ENCODE data around the gene AP1S1.
"Not testable (repeated sequence)": the region's sequence is repeated elsewhere in the genome, so short reads cannot be mapped to it uniquely, and the experiment has no call there.

Gene AP1S1

GRCh38 chr7:101200504-101200861 is 46.2 kb downstream of the AP1S1 start:
- Histone ChIP-seq H3K4me1 (ENCODE audit: control insufficient read depth, insufficient read depth, low read length) (no peaks in the 10 kb centered on the region), H3K36me3 (ENCODE audit: control insufficient read depth, insufficient read depth, low read length) (no peaks in the 10 kb centered on the region), H3K27me3 (ENCODE audit: control insufficient read depth, insufficient read depth, low read length, poor library complexity, severe bottlenecking) (peaks cover 36% of the 10 kb centered on the region), H3K9me3 (ENCODE audit: control insufficient read depth, low read length) (no peaks in the 10 kb centered on the region), H3K4me3 (ENCODE audit: insufficient read depth, low read depth, low read length) (no peak overlapping the region), H3K27ac (ENCODE audit: insufficient read depth, low read depth, low read length, poor library complexity, severe bottlenecking) (no peak overlapping the region)
- WGBS, 2 experiments = 76 to 89% methylated on average over 2 of the region's 2 CpGs

GRCh38 chr7:101200862-101201599 is 46.8 kb downstream of the AP1S1 start, which contains the start of gene MOGAT3:
Gene MOGAT3, minus strand, starts transcription at chr7:101201036. Its CDS starts 182 bp downstream, at chr7:101200854.
- no peaks in the 10 kb centered on the region for H3K4me1 ChIP-seq (ENCODE audit: control insufficient read depth, insufficient read depth, low read length)
- 65% methylated on average over 21 of the region's 21 CpGs for WGBS, 2 experiments
- H3K9me3 ChIP-seq (ENCODE audit: control insufficient read depth, low read length) = no peaks in the 10 kb centered on the region
- H3K27me3 ChIP-seq (ENCODE audit: control insufficient read depth, insufficient read depth, low read length, poor library complexity, severe bottlenecking) = peaks cover 36% of the 10 kb centered on the region
- H3K4me3 ChIP-seq (ENCODE audit: insufficient read depth, low read depth, low read length) = no peak within 1 kb of the TSS
- no peak within 1 kb of the TSS for H3K27ac ChIP-seq (ENCODE audit: insufficient read depth, low read depth, low read length, poor library complexity, severe bottlenecking)
- H3K36me3 ChIP-seq (ENCODE audit: control insufficient read depth, insufficient read depth, low read length) = no peaks in the 10 kb centered on the region

- no peaks in the 10 kb centered on the region for H3K36me3 ChIP-seq (ENCODE audit: control insufficient read depth, insufficient read depth, low read length)
- no peaks in the 10 kb centered on the region for H3K4me1 ChIP-seq (ENCODE audit: control insufficient read depth, insufficient read depth, low read length)
- no peak overlapping the region for H3K27ac ChIP-seq (ENCODE audit: insufficient read depth, low read depth, low read length, poor library complexity, severe bottlenecking)
- H3K9me3 ChIP-seq (ENCODE audit: control insufficient read depth, low read length) = no peaks in the 10 kb centered on the region
- 70 to 71% methylated on average over 75 of the region's 75 CpGs for WGBS, 2 experiments
- H3K27me3 ChIP-seq (ENCODE audit: control insufficient read depth, insufficient read depth, low read length, poor library complexity, severe bottlenecking) = peaks cover 36% of the 10 kb centered on the region
- H3K4me3 ChIP-seq (ENCODE audit: insufficient read depth, low read depth, low read length) = no peak overlapping the region
These were observed 47.7 kb downstream of the AP1S1 start for GRCh38 chr7:101201695-101202602.

GRCh38 chr7:101202603-101202918 is 48.3 kb downstream of the AP1S1 start:
- H3K36me3 ChIP-seq (ENCODE audit: control insufficient read depth, insufficient read depth, low read length) = no peaks in the 10 kb centered on the region
- H3K9me3 ChIP-seq (ENCODE audit: control insufficient read depth, low read length) = no peaks in the 10 kb centered on the region
- H3K27me3 ChIP-seq (ENCODE audit: control insufficient read depth, insufficient read depth, low read length, poor library complexity, severe bottlenecking) = peaks cover 36% of the 10 kb centered on the region
- H3K4me1 ChIP-seq (ENCODE audit: control insufficient read depth, insufficient read depth, low read length) = no peaks in the 10 kb centered on the region
- H3K27ac ChIP-seq (ENCODE audit: insufficient read depth, low read depth, low read length, poor library complexity, severe bottlenecking) = no peak overlapping the region
- WGBS, 2 experiments = 82 to 90% methylated on average over 5 of the region's 5 CpGs
- H3K4me3 ChIP-seq (ENCODE audit: insufficient read depth, low read depth, low read length) = no peak overlapping the region

GRCh38 chr7:101203740-101204738 is 49.8 kb downstream of the AP1S1 start:
- not testable (repeated sequence) for H3K36me3 ChIP-seq (ENCODE audit: control insufficient read depth, insufficient read depth, low read length); H3K4me1 ChIP-seq (ENCODE audit: control insufficient read depth, insufficient read depth, low read length); H3K9me3 ChIP-seq (ENCODE audit: control insufficient read depth, low read length); H3K4me3 ChIP-seq (ENCODE audit: insufficient read depth, low read depth, low read length); H3K27ac ChIP-seq (ENCODE audit: insufficient read depth, low read depth, low read length, poor library complexity, severe bottlenecking)
- peaks cover 36% of the 10 kb centered on the region for H3K27me3 ChIP-seq (ENCODE audit: control insufficient read depth, insufficient read depth, low read length, poor library complexity, severe bottlenecking)
- WGBS, 2 experiments = 89 to 90% methylated on average over 22 of the region's 22 CpGs

- Histone ChIP-seq H3K36me3 (ENCODE audit: control insufficient read depth, insufficient read depth, low read length) (no peaks in the 10 kb centered on the region), H3K27me3 (ENCODE audit: control insufficient read depth, insufficient read depth, low read length, poor library complexity, severe bottlenecking) (peaks cover 26% of the 10 kb centered on the region), H3K4me1 (ENCODE audit: control insufficient read depth, insufficient read depth, low read length) (no peaks in the 10 kb centered on the region), H3K4me3 (ENCODE audit: insufficient read depth, low read depth, low read length) (no peak overlapping the region), H3K27ac (ENCODE audit: insufficient read depth, low read depth, low read length, poor library complexity, severe bottlenecking) (no peak overlapping the region), H3K9me3 (ENCODE audit: control insufficient read depth, low read length) (no peaks in the 10 kb centered on the region)
- WGBS, 2 experiments = 93 to 96% methylated on average over 32 of the region's 32 CpGs
These were observed 51.8 kb downstream of the AP1S1 start for GRCh38 chr7:101205901-101206664.

GRCh38 chr7:101206665-101207042 is 52.4 kb downstream of the AP1S1 start:
- H3K36me3 ChIP-seq (ENCODE audit: control insufficient read depth, insufficient read depth, low read length) = no peaks in the 10 kb centered on the region
- no peaks in the 10 kb centered on the region for H3K4me1 ChIP-seq (ENCODE audit: control insufficient read depth, insufficient read depth, low read length)
- no peak overlapping the region for H3K4me3 ChIP-seq (ENCODE audit: insufficient read depth, low read depth, low read length)
- no peak overlapping the region for H3K27ac ChIP-seq (ENCODE audit: insufficient read depth, low read depth, low read length, poor library complexity, severe bottlenecking)
- WGBS, 2 experiments = 95% methylated on average over 19 of the region's 19 CpGs
- H3K27me3 ChIP-seq (ENCODE audit: control insufficient read depth, insufficient read depth, low read length, poor library complexity, severe bottlenecking) = peaks cover 20% of the 10 kb centered on the region
- no peaks in the 10 kb centered on the region for H3K9me3 ChIP-seq (ENCODE audit: control insufficient read depth, low read length)

GRCh38 chr7:101207459-101207858 is 53.2 kb downstream of the AP1S1 start:
- no peaks in the 10 kb centered on the region for H3K36me3 ChIP-seq (ENCODE audit: control insufficient read depth, insufficient read depth, low read length)
- 91 to 93% methylated on average over 17 of the region's 17 CpGs for WGBS, 2 experiments
- H3K4me3 ChIP-seq (ENCODE audit: insufficient read depth, low read depth, low read length) = no peak overlapping the region
- H3K4me1 ChIP-seq (ENCODE audit: control insufficient read depth, insufficient read depth, low read length) = no peaks in the 10 kb centered on the region
- H3K27ac ChIP-seq (ENCODE audit: insufficient read depth, low read depth, low read length, poor library complexity, severe bottlenecking) = no peak overlapping the region
- peaks cover 12% of the 10 kb centered on the region for H3K27me3 ChIP-seq (ENCODE audit: control insufficient read depth, insufficient read depth, low read length, poor library complexity, severe bottlenecking)
- no peaks in the 10 kb centered on the region for H3K9me3 ChIP-seq (ENCODE audit: control insufficient read depth, low read length)

GRCh38 chr7:101208794-101209193 is 54.5 kb downstream of the AP1S1 start:
- 93 to 95% methylated on average over 14 of the region's 14 CpGs for WGBS, 2 experiments
- H3K27ac ChIP-seq (ENCODE audit: insufficient read depth, low read depth, low read length, poor library complexity, severe bottlenecking) = no peak overlapping the region
- H3K9me3 ChIP-seq (ENCODE audit: control insufficient read depth, low read length) = no peaks in the 10 kb centered on the region
- H3K4me1 ChIP-seq (ENCODE audit: control insufficient read depth, insufficient read depth, low read length) = no peaks in the 10 kb centered on the region
- no peaks in the 10 kb centered on the region for H3K27me3 ChIP-seq (ENCODE audit: control insufficient read depth, insufficient read depth, low read length, poor library complexity, severe bottlenecking)
- H3K36me3 ChIP-seq (ENCODE audit: control insufficient read depth, insufficient read depth, low read length) = no peaks in the 10 kb centered on the region
- H3K4me3 ChIP-seq (ENCODE audit: insufficient read depth, low read depth, low read length) = no peak overlapping the region
